GM12891 (cell line): Measurements from ENCODE around the gene NELFA.
"Not testable (repeated sequence)": the region's sequence is repeated elsewhere in the genome, so short reads cannot be mapped to it uniquely, and the experiment has no call there.

Source experiments
- DNase-seq: peaks from one replicate; pipeline ENCODE4 v3.0.0; 2011; ENCODE audit warnings: low spot score; ENCODE audit not compliant: insufficient read length
- FAIRE-seq: peaks from 2 replicates; lab custom pipeline; 2011; peaks lifted over from hg19 to GRCh38; lab: Jason Lieb, UNC
- PAX5 ChIP-seq: IDR thresholded peaks from 2 replicates; pipeline ENCODE4 v1.6.1; 2011; ENCODE audit warnings: low read length, moderate library complexity, mild to moderate bottlenecking; ENCODE audit not compliant: insufficient read depth, severe bottlenecking
- POLR2A ChIP-seq: IDR thresholded peaks from 2 replicates; pipeline ENCODE4 v1.6.1; 2011; ENCODE audit warnings: low read depth, low read length, control low read depth
- POLR2AphosphoS5 ChIP-seq: IDR thresholded peaks from 2 replicates; pipeline ENCODE4 v1.6.1; 2011; ENCODE audit warnings: low read depth, low read length, control low read depth
- POU2F2 ChIP-seq: IDR thresholded peaks from 2 replicates; pipeline ENCODE4 v1.6.1; 2011; ENCODE audit warnings: low read depth, mild to moderate bottlenecking, control low read depth, low read length, moderate library complexity
- SPI1 ChIP-seq: IDR thresholded peaks from 2 replicates; pipeline ENCODE4 v1.6.1; 2011; ENCODE audit warnings: low read depth, low read length, control low read depth
- TAF1 ChIP-seq: IDR thresholded peaks from 2 replicates; pipeline ENCODE4 v1.6.1; 2011; ENCODE audit warnings: low read depth, low read length, control low read depth

NELFA gene

DNA sequence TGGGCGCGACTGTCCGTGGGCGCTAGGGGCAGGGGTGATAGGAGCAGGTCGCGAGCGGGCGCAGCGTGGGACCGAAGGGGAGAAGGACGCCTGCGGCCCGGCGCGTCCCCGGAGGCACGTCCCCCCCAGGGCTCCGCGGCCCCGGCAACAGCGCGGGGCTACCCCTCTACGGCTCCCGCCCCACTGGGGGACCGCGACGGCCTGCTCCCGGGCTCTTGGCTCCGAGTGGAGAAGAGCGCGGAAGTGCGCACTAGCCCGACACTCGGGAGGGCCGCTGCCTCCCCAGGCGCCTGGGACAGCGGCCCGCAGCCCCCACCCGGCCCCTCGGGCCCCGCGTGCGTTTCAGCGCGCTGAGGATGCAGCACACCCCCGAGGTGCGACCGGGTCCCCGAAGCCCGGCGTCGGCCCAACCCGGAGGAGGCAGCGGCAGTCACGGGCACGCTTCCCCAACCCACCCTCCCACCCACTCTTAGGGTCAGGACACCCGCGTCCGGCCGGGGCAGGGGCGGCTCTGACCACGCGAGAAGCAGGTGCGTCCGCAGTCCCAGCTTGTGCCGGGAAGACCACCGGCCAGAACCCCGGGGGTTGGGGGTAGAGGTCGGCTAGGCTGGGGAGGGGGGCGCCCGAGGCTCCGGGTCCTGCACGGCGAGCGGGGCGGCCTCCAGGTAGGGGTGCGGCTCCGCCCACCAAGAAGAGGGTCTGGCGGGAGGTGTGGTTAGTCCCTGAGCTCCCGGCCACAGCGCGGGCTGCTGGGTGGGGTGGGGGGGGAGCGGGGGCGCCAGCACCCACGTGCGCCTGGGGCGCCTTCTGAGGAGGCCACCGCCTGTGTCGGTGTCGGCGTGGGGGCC is 31.8 kb upstream of the NELFA start:
- no peak for TF ChIP-seq POU2F2
- TF ChIP-seq SPI1 = no peak
- no peak for TF ChIP-seq POLR2AphosphoS5
- no peak for DNase-seq
- no peak for FAIRE-seq

DNA sequence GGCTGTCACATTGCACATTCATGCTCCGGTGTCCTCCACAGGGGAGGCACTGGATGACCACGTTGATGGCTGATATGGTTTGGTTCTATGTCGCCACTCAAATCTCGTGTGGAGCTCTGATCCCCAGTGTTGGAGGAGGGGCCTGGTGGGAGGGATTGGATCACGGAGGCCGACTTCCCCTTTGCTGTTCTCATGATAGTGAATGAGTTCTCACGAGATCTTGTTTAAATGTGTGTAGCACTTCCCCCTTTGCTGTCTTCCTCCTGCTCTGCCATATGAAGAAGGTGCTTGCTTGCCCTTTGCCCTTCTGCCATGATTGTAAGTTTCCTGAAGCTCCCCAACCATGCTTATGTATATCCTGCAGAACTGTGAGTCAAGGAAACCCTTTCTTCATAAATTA is 28.1 kb upstream of the NELFA start:
- FAIRE-seq (no peak), DNase-seq (no peak)
- TF ChIP-seq POLR2AphosphoS5 (no peak), SPI1 (peak; percentile 19; the same call in 1 of the 2 replicates)

DNA sequence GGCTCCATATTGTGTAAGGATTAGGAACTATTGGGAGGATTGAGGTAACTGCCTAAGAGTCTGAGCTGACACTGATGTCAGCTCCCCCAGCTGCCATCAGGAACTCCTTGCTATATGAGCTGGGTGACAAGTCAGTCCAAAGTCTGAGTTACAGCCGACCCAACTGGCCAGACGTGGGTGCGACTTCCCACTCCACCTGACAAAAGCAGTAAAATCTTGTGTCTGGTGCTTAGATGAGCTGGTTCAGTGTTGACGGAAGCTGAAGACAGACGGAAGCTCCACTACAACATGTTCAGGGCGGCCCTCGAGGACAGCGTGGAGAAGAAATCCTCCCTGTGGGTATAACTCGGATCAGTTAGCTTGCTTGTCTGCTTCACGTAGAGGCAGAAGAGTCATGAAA is 27.6 kb upstream of the NELFA start:
- no peak for TF ChIP-seq TAF1
- TF ChIP-seq POLR2A = no peak
- no peak for TF ChIP-seq POU2F2
- no peak for TF ChIP-seq PAX5
- TF ChIP-seq POLR2AphosphoS5 = no peak
- no peak for TF ChIP-seq SPI1
- no peak for FAIRE-seq
- DNase-seq = no peak

DNA sequence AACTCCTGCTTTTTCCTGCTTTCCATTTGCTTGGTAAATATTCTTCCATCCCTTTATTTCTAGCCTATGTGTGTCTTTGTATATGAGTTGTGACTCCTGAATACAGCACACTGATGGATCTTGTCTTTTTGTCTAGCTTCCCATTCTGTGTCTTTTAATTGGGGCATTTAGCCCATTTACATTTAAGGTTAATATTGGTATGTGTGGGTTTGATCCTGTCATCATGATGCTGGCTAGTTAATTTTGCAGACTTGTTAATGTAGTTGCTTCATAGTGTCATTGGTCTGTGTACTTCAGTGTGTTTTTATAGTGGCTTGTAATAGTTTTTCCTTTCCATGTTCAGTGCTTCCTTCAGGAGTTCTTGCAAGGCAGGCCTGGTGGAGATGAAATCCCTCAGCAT is 22.4 kb upstream of the NELFA start:
- not testable (repeated sequence) for FAIRE-seq, DNase-seq

DNA sequence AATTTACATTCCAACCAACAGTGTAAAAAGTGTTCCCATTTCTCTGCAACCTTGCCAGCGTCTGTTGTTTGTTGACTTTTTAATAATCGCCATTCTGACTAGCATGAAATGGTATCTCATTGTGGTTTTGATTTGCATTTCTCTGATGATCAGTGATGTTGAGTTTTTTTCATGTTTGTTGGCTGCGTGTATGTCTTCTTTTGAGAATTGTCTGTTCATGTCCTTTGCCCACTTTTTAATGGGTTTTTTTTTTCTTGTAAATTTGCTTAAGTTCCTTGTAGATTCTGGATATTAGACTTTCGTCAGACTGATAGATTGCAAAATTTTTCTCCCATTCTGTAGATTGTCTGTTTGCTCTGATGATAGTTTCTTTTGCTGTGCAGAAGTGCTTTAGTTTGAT is 18.3 kb upstream of the NELFA start:
- not testable (repeated sequence) for DNase-seq, FAIRE-seq

DNA sequence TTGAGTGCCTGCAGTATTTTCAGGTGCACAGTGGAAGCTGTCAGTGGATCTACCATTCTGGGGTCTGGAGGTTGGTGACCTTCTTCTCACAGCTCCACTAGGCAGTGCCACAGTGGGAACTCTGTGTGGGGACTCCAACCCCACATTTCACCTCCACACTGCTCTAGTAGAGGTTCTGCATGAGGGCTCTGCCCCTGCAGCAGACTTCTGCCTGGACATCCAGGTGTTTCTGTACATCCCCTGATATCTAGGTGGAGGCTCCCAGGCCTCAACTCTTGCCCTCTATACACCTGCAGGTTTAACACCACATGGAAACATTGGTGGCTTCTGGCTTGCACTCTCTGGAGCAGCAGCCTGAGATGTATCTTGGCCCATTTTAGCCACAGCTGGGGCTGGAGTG is 17.0 kb upstream of the NELFA start:
- FAIRE-seq (no peak), DNase-seq (no peak)
- TF ChIP-seq SPI1 = no peak
- no peak for TF ChIP-seq POLR2AphosphoS5
- TF ChIP-seq POU2F2 = no peak
- no peak for TF ChIP-seq PAX5
- no peak for TF ChIP-seq POLR2A
- TF ChIP-seq TAF1 = no peak

DNA sequence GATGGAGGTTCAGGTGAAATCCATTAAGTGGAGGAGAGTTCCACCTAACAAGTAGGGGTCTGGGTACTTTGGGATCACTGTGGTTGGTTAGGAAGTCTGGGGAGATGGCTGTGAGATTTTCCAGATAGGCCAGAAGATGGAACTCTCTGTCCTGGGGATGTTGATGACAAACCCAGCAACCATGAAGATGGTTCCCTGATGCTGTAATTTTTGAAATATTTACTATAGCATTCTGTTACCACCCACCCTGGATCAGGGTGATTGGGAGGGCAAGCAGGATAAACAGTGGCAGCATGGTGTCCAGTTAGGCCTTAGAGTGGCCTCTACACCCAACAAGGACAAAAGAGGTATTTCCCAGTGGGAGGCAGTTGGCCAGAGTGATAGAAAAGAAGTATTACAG is 15.9 kb upstream of the NELFA start:
- TF ChIP-seq PAX5 (no peak), POLR2A (no peak), TAF1 (no peak), SPI1 (no peak), POLR2AphosphoS5 (no peak)
- no peak for FAIRE-seq
- no peak for DNase-seq

DNA sequence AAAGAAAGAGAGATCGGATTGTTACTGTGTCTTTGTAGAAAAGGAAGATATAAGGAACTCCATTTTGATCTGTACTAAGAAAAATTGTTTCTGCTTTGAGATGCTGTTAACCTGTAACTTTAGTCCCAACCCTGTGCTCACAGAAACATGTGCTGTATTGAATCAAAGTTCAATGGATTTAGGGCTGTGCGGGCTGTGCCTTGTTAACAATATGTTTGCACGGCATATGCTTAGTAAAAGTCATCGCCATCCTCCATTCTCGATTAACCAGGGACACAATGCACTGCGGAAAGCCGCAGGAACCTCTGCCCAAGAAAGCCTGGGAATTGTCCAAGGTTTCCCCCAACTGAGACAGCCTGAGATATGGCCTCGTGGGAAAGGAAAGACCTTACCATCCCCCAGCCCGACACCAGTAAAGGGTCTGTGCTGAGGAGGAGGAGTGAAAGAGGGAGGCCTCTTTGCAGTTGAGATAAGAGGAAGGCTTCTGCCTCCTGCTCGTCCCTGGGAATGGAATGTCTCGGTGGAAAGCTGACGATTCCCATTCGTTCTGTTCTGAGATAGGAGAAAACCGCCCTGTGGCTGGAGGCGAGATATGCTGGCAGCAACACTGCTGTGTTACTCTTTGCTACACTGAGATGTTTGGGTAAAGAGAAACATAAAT is 12.7 kb upstream of the NELFA start:
- not testable (repeated sequence) for FAIRE-seq, DNase-seq

DNA sequence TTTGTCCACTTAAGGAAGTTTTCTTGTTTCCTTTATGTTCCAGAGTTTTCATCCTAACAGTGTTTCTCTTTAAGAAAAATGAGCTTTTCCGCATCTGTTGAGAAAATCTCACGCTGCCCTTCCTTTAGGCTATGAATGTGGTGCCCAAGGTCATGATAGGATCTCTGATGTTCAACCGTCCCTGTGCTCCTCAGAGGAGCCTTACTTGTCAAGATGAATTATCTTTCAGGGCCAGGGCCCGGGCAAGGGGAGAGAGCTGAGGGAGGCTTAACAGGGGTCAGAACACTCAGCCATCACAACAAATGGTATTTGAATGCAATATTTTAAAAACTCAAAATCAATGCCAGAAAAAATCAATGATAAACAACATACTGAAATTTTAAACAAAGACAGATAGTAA is 6.2 kb upstream of the NELFA start:
- FAIRE-seq (no peak), DNase-seq (no peak)
- TF ChIP-seq POLR2AphosphoS5 = no peak
- TF ChIP-seq PAX5 = no peak
- TF ChIP-seq SPI1 = no peak
- no peak for TF ChIP-seq TAF1
- no peak for TF ChIP-seq POU2F2
- TF ChIP-seq POLR2A = no peak

DNA sequence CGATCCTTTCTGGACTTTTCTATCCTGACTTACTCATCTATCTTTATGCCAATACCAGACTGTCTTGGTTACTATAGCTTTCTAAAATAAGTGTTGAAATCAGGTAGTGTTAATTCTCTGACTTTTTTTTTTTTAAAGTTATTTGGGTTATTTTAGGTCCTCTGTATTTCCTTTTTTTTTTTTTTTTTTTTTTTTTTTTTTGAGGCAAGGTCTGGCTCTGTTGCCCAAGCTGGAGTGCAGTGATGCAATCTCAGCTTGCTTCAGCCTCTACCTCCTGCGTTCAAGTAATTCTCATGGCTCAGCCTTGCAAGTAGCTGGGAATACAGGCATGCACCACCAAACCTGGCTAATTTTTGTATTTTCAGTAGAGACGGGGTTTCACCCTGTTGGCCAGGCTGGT is 2.8 kb upstream of the NELFA start:
- DNase-seq (no peak), FAIRE-seq (no peak)
- TF ChIP-seq SPI1 (no peak), TAF1 (no peak), POLR2AphosphoS5 (no peak), POLR2A (no peak), POU2F2 (no peak), PAX5 (no peak)

DNA sequence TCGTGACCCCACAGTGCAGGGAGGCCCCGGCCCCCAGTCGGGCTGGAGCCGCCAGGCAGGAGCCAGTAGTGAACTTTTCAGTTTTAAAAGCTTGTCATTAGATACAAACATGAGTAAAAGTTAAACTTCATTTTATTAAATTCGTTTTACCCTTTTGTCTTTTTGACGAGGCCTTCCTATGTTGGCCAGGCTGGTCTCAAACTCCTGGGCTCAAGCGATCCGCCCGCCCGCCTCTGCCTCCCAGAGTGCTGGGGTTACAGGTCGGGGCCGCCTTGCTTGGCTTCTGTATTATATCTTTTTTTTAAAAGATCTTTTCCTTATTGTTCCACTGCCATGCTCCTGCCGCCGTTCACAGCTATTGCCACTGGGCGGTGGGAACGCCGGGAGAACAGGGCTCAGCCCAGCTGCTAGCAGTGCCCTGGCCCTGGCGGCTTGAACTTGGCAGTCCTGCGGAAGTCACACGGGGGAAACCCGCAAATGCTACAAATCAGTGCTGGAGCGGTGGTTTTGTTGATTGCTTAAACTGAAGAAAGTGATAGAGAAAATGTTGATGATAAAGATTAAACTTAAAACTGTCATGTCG is 968 bp upstream of the NELFA start:
- no peak for DNase-seq

More for the DNA sequence above, 968 bp upstream of the NELFA start:
- no peak for FAIRE-seq
- TF ChIP-seq SPI1 (peak; percentile 15; the same call in 1 of the 2 replicates), POLR2A (no peak)
